Stomach (tissue), 4 donors: Measurements from ENCODE around the gene PPP3CA.

Experiments
- CTCF ChIP-seq, 7 experiments: fragments of 450-650 bp in 4 of 7; fragments of 200-600 bp in 3 of 7; sonication (generic) in 3 of 7; IDR thresholded peaks; one replicate each; pipeline ENCODE4 v1.5.1; 2016 to 2019; ENCODE audit warnings: antibody characterized with exemption in 7 of 7, control low read depth in 2 of 7, mild to moderate bottlenecking in 1 of 7
- EP300 ChIP-seq: sonication (generic); formaldehyde crosslinking; IDR thresholded peaks from one replicate; pipeline ENCODE4 v1.6.1; 2017; ENCODE audit warnings: antibody characterized with exemption
- POLR2AphosphoS5 ChIP-seq, 3 donors: sonication (generic); formaldehyde crosslinking; IDR thresholded peaks; one replicate each; pipeline ENCODE4 v1.6.1; 2016; ENCODE audit warnings: antibody characterized with exemption in 3 of 3

- TF ChIP-seq CTCF (IDR thresholded peaks at IDR 0.05): no peak
- no peak for TF ChIP-seq EP300
- TF ChIP-seq POLR2AphosphoS5 (IDR thresholded peaks at IDR 0.05): no peak
Observed at GRCh38 chr4:101039367-101039766, 308.0 kb downstream of the PPP3CA start.
